NCI-H2107 treated with DMSO at 0.1 percent for 48 hours (cell line): Measurements from ENCODE around the gene TDG.
"Not testable (repeated sequence)": the region's sequence is repeated elsewhere in the genome, so short reads cannot be mapped to it uniquely, and the experiment has no call there.

Source experiments
- DNase-seq: peaks from one replicate; lab custom pipeline; 2025; ENCODE audit not compliant: unreplicated experiment; lab: John Stamatoyannopoulos, UW

Gene TDG

GRCh38 chr12:104021862-104022261 is 56.2 kb downstream of the TDG start:
- DNase-seq, result not testable (repeated sequence)

GRCh38 chr12:104022786-104023185 is 57.1 kb downstream of the TDG start:
- DNase-seq, result no peak

DNA sequence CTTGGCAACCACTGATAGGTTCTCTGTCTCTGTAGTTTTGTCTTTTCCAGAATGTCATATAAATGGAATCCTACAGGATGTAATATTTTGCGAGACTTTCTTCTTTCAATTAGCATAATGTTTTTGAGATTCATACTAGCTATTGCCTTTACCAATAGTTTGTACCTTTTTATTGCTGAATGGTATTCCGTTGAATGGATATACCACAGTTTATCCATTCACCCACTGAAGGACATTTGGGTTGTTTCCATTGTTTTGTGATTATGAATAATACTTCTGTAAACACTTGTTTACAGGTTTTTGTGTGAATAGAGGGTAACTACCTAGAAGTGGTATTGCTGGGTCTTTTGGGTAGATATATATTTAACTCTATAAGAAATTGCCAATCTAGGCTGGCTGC is 58.0 kb downstream of the TDG start:
- DNase-seq, result no peak

GRCh38 chr12:104024348-104024747 is 58.7 kb downstream of the TDG start:
- no peak for DNase-seq

DNA sequence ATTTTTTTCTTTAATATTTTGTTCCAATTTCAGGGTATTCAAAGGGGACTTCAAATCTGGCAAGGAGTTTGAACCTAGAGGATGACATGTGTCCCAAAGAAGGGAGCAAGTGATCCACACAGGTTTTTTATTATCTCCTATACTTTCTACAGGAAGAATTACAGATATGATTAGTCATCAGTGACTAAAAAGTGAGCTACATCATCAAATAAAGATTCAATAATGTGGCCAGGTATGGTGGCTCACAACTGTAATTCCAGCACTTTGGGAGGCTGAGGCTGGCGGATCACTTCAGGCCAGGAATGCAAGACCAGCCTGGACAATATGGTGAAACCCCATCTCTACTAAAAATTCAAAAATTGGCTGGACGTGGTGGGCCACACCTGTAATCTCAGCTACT is 60.1 kb downstream of the TDG start:
- DNase-seq, result no peak

- no peak for DNase-seq
Observed at GRCh38 chr12:104026841-104027599, 61.3 kb downstream of the TDG start.

DNA sequence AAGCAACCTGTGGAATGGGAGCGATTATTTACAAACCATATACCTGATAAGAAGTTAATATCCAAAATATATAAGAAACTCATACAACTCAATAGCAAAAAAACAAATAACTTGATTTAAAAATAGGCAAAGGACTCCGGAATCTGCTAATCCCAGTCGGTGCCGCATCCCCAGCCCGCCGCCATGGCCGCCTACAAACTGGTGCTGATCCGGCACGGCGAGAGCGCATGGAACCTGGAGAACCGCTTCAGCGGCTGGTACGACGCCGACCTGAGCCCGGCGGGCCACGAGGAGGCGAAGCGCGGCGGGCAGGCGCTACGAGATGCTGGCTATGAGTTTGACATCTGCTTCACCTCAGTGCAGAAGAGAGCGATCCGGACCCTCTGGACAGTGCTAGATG is 64.9 kb downstream of the TDG start:
- not testable (repeated sequence) for DNase-seq

- not testable (repeated sequence) for DNase-seq
Observed at GRCh38 chr12:104036143-104036542, 70.5 kb downstream of the TDG start.
